ENCODE measurements around the gene STUB1.

DNA sequence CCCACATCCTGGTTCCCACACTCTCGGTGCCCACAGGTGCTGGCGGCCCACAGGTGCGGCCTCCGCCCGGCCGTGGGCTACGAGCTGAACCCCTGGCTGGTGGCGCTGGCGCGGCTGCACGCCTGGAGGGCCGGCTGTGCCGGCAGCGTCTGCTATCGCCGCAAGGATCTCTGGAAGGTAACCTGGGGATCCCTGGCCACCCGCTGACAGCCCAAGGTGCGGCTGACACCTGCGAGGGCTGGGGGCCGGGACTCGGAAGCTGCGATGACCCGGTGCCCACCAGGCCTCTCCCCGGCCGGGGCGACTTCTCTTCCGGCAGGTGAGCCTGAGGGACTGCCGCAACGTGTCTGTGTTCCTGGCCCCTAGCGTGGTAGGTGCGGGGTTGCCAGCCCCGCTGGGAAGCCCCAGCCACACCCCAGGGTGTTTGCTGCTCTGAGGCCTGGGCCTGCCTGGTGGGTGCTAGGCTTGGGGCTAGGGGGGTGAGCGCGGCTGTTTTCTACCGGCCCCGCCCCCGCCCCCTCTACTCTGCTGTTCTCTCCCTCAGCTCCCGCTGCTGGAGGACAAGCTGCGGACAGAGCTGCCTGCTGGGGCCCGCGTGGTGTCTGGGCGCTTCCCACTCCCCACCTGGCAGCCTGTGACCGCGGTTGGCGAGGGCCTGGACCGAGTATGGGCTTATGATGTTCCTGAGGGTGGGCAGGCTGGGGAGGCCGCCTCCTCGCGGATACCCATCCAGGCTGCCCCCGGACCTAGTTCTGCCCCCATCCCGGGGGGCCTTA, 41.7 kb downstream of the STUB1 start:
- TF ChIP-seq, protein P1, sequence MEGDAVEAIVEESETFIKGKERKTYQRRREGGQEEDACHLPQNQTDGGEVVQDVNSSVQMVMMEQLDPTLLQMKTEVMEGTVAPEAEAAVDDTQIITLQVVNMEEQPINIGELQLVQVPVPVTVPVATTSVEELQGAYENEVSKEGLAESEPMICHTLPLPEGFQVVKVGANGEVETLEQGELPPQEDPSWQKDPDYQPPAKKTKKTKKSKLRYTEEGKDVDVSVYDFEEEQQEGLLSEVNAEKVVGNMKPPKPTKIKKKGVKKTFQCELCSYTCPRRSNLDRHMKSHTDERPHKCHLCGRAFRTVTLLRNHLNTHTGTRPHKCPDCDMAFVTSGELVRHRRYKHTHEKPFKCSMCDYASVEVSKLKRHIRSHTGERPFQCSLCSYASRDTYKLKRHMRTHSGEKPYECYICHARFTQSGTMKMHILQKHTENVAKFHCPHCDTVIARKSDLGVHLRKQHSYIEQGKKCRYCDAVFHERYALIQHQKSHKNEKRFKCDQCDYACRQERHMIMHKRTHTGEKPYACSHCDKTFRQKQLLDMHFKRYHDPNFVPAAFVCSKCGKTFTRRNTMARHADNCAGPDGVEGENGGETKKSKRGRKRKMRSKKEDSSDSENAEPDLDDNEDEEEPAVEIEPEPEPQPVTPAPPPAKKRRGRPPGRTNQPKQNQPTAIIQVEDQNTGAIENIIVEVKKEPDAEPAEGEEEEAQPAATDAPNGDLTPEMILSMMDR (IDR thresholded peaks at IDR 0.05; ENCODE audit: low read length): no peak
- no peak for TF ChIP-seq EZH2 (IDR thresholded peaks at IDR 0.05; ENCODE audit: borderline replicate concordance, low read length)

Measured in OCI-LY1 (cell line).